HEK293 (cell line): ENCODE measurements around the gene CACNA1B.

Source experiments
- CTCF ChIA-PET: fragments of 350-600 bp; formaldehyde crosslinking; extraction: SDS; loops from one replicate; lab custom pipeline; 2021; ENCODE audit warnings: antibody characterized with exemption; lab: Yijun Ruan, JAX
- POLR2A ChIA-PET: fragments of 300-600 bp; formaldehyde crosslinking; extraction: SDS; loops from one replicate; lab custom pipeline; 2020; ENCODE audit warnings: antibody characterized with exemption, inconsistent platforms; lab: Yijun Ruan, JAX
- H3K27ac ChIP-seq: fragments of 200-500 bp; sonication (Bioruptor generic); 2 replicates; pipeline ENCODE4 v1.5.1; 2014; ENCODE audit warnings: low read depth, low read length, control low read depth, inconsistent platforms; ENCODE audit errors: extremely low read depth
- H3K36me3 ChIP-seq, 2 experiments: fragments of 200-500 bp in 1 of 2; sonication (Bioruptor generic) in 1 of 2; 1 replicate in 1 of 2; 2 replicates in 1 of 2; pipeline ENCODE4 v1.5.1; 2014 to 2017; ENCODE audit warnings: inconsistent platforms in 2 of 2, low read length in 2 of 2; ENCODE audit not compliant: control insufficient read depth in 2 of 2, insufficient read depth in 1 of 2
- H3K4me1 ChIP-seq: fragments of 200-500 bp; sonication (Bioruptor generic); 2 replicates; pipeline ENCODE4 v1.5.1; 2014; ENCODE audit warnings: mild to moderate bottlenecking, low read length, inconsistent platforms; ENCODE audit not compliant: control insufficient read depth, insufficient read depth
- H3K4me3 ChIP-seq: 2 replicates; pipeline ENCODE4 v1.5.1; 2011; ENCODE audit warnings: low read depth, mild to moderate bottlenecking, control low read depth, low read length, moderate library complexity
- H3K9me3 ChIP-seq: fragments of 200-500 bp; sonication (Bioruptor generic); 2 replicates; pipeline ENCODE4 v1.5.1; 2014; ENCODE audit warnings: low read depth, low read length, inconsistent platforms; ENCODE audit not compliant: control insufficient read depth, insufficient read depth
- BCL11A ChIP-seq: fragments of 450-650 bp; formaldehyde crosslinking; IDR thresholded peaks from 2 replicates; pipeline ENCODE4 v1.5.1; 2016; ENCODE audit warnings: low read depth, missing biosample characterization, missing genetic modification characterization
- BCL11B ChIP-seq: fragments of 450-650 bp; formaldehyde crosslinking; IDR thresholded peaks from 2 replicates; pipeline ENCODE4 v1.5.1; 2016; ENCODE audit warnings: low read depth, missing biosample characterization, missing genetic modification characterization
- GLIS1 ChIP-seq: fragments of 450-650 bp; formaldehyde crosslinking; IDR thresholded peaks from 2 replicates; pipeline ENCODE4 v1.5.1; 2016; ENCODE audit warnings: missing biosample characterization, missing genetic modification characterization
- KLF7 ChIP-seq: fragments of 450-650 bp; formaldehyde crosslinking; IDR thresholded peaks from 2 replicates; pipeline ENCODE4 v1.5.1; 2016; ENCODE audit warnings: missing biosample characterization, missing genetic modification characterization, borderline replicate concordance
- KLF8 ChIP-seq: fragments of 450-650 bp; formaldehyde crosslinking; IDR thresholded peaks from 2 replicates; pipeline ENCODE4 v1.5.1; 2016; ENCODE audit warnings: missing biosample characterization, missing genetic modification characterization
- OVOL3 ChIP-seq: fragments of 450-650 bp; formaldehyde crosslinking; IDR thresholded peaks from 2 replicates; pipeline ENCODE4 v1.5.1; 2016; ENCODE audit warnings: missing biosample characterization, missing genetic modification characterization
- ZBTB1 ChIP-seq: fragments of 450-650 bp; formaldehyde crosslinking; IDR thresholded peaks from 2 replicates; pipeline ENCODE4 v1.5.1; 2016; ENCODE audit warnings: missing biosample characterization, missing genetic modification characterization
- ZFHX2 ChIP-seq: fragments of 450-650 bp; formaldehyde crosslinking; conservative IDR thresholded peaks from 2 replicates; pipeline ENCODE4 v1.5.1; 2016; ENCODE audit warnings: missing biosample characterization, missing genetic modification characterization
- ZNF138 ChIP-seq: fragments of 450-650 bp; formaldehyde crosslinking; IDR thresholded peaks from 2 replicates; pipeline ENCODE4 v1.5.1; 2016; ENCODE audit warnings: missing biosample characterization, missing genetic modification characterization, borderline replicate concordance
- ZNF155 ChIP-seq: fragments of 450-650 bp; formaldehyde crosslinking; IDR thresholded peaks from 2 replicates; pipeline ENCODE4 v1.5.1; 2016; ENCODE audit warnings: missing biosample characterization, missing genetic modification characterization
- ZNF274 ChIP-seq, 2 experiments: fragments of 200-500 bp in 1 of 2; fragments of 450-650 bp in 1 of 2; sonication (Bioruptor generic) in 1 of 2; formaldehyde crosslinking in 1 of 2; IDR thresholded peaks; 2 replicates each; pipeline versions ENCODE4 v1.5.1 to v1.6.1; 2014 to 2016; ENCODE audit warnings: borderline replicate concordance in 1 of 2, inconsistent platforms in 1 of 2, low read length in 1 of 2, missing biosample characterization in 1 of 2, missing genetic modification characterization in 1 of 2
- ZNF394 ChIP-seq: fragments of 450-650 bp; formaldehyde crosslinking; IDR thresholded peaks from 2 replicates; pipeline ENCODE4 v1.5.1; 2016; ENCODE audit warnings: missing biosample characterization, missing genetic modification characterization, mild to moderate bottlenecking, moderate library complexity, borderline replicate concordance
- ZNF404 ChIP-seq: fragments of 450-650 bp; formaldehyde crosslinking; IDR thresholded peaks from 2 replicates; pipeline ENCODE4 v1.5.1; 2017; ENCODE audit warnings: missing biosample characterization, missing genetic modification characterization
- ZNF473 ChIP-seq: fragments of 450-650 bp; formaldehyde crosslinking; IDR thresholded peaks from 2 replicates; pipeline ENCODE4 v1.5.1; 2017; ENCODE audit warnings: missing biosample characterization, missing genetic modification characterization
- ZNF510 ChIP-seq: fragments of 450-650 bp; formaldehyde crosslinking; IDR thresholded peaks from 2 replicates; pipeline ENCODE4 v1.5.1; 2018; ENCODE audit warnings: mild to moderate bottlenecking, missing genetic modification characterization, missing biosample characterization; ENCODE audit not compliant: insufficient replicate concordance
- ZNF560 ChIP-seq: fragments of 450-650 bp; formaldehyde crosslinking; IDR thresholded peaks from 2 replicates; pipeline ENCODE4 v1.5.1; 2017; ENCODE audit warnings: missing biosample characterization, missing genetic modification characterization, borderline replicate concordance
- ZNF621 ChIP-seq: fragments of 450-650 bp; formaldehyde crosslinking; IDR thresholded peaks from 2 replicates; pipeline ENCODE4 v1.5.1; 2017; ENCODE audit warnings: missing biosample characterization, missing genetic modification characterization
- ZNF624 ChIP-seq: fragments of 450-650 bp; formaldehyde crosslinking; IDR thresholded peaks from 2 replicates; pipeline ENCODE4 v1.5.1; 2017; ENCODE audit warnings: missing biosample characterization, missing genetic modification characterization
- ZNF660 ChIP-seq: fragments of 450-650 bp; IDR thresholded peaks from 2 replicates; pipeline ENCODE4 v1.5.1; 2018; ENCODE audit warnings: missing biosample characterization, mild to moderate bottlenecking, missing genetic modification characterization
- ZNF707 ChIP-seq: fragments of 450-650 bp; formaldehyde crosslinking; IDR thresholded peaks from 2 replicates; pipeline ENCODE4 v1.5.1; 2016; ENCODE audit warnings: missing biosample characterization, missing genetic modification characterization
- ZSCAN23 ChIP-seq: fragments of 450-650 bp; formaldehyde crosslinking; IDR thresholded peaks from 2 replicates; pipeline ENCODE4 v1.5.1; 2016; ENCODE audit warnings: missing biosample characterization, missing genetic modification characterization
- TF ChIP-seq, protein P1 (sequence below): fragments of 450-650 bp; formaldehyde crosslinking; IDR thresholded peaks from 2 replicates; pipeline ENCODE4 v1.5.1; 2016; ENCODE audit warnings: missing biosample characterization, missing genetic modification characterization
- TF ChIP-seq, protein P2 (sequence below): fragments of 450-650 bp; formaldehyde crosslinking; IDR thresholded peaks from 2 replicates; pipeline ENCODE4 v1.5.1; 2016; ENCODE audit warnings: missing biosample characterization, missing genetic modification characterization
- TF ChIP-seq, protein P3 (sequence below): fragments of 450-650 bp; formaldehyde crosslinking; IDR thresholded peaks from 2 replicates; pipeline ENCODE4 v1.5.1; 2017; ENCODE audit warnings: missing biosample characterization, missing genetic modification characterization

Gene CACNA1B

DNA sequence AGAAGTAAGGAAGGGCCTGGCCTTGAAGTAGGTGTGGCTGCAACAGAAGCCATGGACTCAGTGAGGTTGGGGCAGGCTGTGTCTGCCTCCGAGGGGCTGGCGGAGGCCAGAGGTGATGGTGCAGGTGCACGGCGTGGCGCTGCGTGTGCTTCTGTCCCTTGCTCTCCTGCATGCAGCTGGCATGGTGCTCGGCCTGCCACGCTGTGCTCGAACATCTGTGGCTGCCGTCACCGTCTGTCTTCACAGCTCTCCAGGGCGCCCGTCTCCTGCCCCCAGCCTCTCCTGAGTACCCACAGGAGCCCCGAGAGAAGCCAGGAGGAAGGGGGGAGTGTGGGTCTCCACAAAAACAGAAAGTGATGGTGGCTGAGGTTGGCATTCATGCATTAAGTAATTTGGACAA lies 193.7 kb downstream of the CACNA1B start:
- no peak overlapping the region for H3K27ac ChIP-seq
- no peaks in the 10 kb centered on the region for H3K4me1 ChIP-seq
- no peak overlapping the region for H3K4me3 ChIP-seq
- ChIA-PET CTCF (interaction anchor here (1.2 kb wide), 1 partner anchor 17 kb away, joined by 3 read pairs; no protein-coding TSS in a partner anchor), POLR2A (no interaction called here)
- TF ChIP-seq, protein P1, sequence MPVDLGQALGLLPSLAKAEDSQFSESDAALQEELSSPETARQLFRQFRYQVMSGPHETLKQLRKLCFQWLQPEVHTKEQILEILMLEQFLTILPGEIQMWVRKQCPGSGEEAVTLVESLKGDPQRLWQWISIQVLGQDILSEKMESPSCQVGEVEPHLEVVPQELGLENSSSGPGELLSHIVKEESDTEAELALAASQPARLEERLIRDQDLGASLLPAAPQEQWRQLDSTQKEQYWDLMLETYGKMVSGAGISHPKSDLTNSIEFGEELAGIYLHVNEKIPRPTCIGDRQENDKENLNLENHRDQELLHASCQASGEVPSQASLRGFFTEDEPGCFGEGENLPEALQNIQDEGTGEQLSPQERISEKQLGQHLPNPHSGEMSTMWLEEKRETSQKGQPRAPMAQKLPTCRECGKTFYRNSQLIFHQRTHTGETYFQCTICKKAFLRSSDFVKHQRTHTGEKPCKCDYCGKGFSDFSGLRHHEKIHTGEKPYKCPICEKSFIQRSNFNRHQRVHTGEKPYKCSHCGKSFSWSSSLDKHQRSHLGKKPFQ, result no peak
- TF ChIP-seq ZNF394 (tag by site-specific recombination), result no peak
- TF ChIP-seq ZNF624 (tag by site-specific recombination), result no peak
- no peaks in the 10 kb centered on the region for H3K9me3 ChIP-seq
- no peaks in the 10 kb centered on the region for H3K36me3 ChIP-seq

DNA sequence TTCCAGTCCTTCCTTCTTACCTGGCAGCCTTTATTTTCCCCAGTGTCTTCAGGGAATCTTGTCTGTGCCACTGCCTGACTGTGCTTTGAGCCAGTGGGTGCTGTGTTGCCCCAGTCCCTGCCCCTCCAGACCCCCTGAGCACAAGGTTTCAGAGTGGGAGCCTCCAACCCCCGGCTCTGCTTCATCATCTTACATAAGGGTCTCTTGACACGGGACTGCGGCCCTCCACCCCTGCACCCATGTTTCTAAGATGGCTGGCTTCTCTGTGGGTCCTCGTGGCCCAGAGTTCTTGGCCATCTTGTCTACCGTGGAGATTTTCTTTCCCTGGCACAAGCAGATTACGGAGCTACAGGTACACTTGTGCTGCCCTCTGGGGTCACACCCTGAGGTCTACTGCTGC lies 194.1 kb downstream of the CACNA1B start:
- Histone ChIP-seq H3K27ac (no peak overlapping the region), H3K4me3 (no peak overlapping the region), H3K9me3 (no peaks in the 10 kb centered on the region), H3K4me1 (no peaks in the 10 kb centered on the region), H3K36me3 (no peaks in the 10 kb centered on the region)
- CTCF ChIA-PET, result interaction anchor here (1.2 kb wide), 1 partner anchor 30 kb away, joined by 4 read pairs; no protein-coding TSS in a partner anchor
- TF ChIP-seq, protein P2, sequence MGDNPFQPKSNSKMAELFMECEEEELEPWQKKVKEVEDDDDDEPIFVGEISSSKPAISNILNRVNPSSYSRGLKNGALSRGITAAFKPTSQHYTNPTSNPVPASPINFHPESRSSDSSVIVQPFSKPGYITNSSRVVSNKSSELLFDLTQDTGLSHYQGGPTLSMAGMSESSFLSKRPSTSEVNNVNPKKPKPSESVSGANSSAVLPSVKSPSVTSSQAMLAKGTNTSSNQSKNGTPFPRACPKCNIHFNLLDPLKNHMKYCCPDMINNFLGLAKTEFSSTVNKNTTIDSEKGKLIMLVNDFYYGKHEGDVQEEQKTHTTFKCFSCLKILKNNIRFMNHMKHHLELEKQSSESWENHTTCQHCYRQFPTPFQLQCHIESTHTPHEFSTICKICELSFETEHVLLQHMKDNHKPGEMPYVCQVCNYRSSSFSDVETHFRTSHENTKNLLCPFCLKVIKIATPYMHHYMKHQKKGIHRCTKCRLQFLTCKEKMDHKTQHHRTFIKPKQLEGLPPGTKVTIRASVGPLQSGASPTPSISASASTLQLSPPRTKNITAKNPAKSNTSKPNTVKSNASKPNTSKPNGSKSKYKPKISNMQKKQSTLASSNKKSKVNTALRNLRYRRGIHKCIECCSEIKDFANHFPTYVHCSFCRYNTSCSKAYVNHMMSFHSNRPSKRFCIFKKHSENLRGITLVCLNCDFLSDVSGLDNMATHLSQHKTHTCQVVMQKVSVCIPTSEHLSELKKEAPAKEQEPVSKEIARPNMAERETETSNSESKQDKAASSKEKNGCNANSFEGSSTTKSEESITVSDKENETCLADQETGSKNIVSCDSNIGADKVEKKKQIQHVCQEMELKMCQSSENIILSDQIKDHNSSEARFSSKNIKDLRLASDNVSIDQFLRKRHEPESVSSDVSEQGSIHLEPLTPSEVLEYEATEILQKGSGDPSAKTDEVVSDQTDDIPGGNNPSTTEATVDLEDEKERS (tag by site-specific recombination), result no peak
- POLR2A ChIA-PET, result no interaction called here

DNA sequence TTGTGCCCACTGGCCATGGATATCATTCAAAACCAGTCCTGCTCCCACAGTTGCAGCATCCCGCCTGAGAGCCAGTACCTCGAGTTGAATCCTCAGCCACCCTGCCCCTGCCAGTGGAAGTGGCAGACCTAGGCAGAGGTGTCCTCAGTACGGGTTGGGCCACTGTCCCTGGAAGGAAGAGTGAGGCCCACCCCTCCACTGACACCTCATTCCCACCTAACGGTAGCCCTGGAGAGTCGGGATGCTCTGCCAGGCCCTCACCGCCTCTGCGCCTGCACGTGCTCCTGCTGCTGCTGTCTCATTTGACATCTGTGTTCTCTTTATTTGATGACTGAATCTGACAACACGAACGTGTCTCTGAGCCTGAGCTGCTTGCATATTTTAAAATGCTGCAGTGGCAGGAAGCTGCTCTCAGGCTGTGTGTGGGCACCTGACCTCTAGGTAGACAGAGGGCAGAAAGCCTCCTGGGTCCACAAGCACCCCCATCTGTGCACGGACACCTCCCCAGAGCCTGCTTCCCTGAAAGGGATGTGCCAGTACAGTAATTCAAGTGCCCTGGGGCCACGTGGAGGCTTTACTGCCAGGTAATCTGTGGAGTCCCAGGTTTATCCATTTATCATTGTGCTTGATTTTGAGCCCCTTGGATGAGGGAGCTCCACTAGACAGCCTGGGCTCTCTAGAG lies 194.7 kb downstream of the CACNA1B start:
- ChIA-PET CTCF (interaction anchor here (1.2 kb wide), 1 partner anchor 29 kb away, joined by 4 read pairs; no protein-coding TSS in a partner anchor), POLR2A (no interaction called here)

DNA sequence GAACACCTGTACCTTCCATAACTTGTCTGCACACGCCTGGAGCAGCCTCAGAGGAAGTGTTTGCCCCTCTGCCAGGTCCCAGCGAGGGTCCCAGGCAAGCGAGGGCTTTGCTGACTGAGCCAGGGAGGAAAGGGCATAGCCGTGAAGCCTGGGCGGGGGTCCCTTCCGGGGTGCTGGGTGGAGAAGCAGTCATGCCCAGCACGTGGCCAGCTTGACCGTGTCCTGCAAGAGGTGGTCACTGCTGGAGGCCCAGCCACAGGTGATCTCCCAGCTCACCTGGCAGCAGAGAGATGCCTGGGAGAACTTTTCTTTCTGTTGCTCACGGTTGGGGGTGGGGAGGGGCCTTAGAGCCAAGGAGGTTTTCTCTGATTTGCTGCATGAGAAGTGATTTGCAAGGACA lies 195.3 kb downstream of the CACNA1B start:
- H3K27ac ChIP-seq, result no peak overlapping the region
- no peaks in the 10 kb centered on the region for H3K9me3 ChIP-seq
- H3K4me1 ChIP-seq, result no peaks in the 10 kb centered on the region
- POLR2A ChIA-PET, result no interaction called here
- H3K4me3 ChIP-seq, result no peak overlapping the region
- CTCF ChIA-PET, result interaction anchor here (0.6 to 1.2 kb wide), 2 partner anchors 29 to 75 kb away, joined by 3 to 4 read pairs; no protein-coding TSS in a partner anchor
- H3K36me3 ChIP-seq, result no peaks in the 10 kb centered on the region
- no peak for TF ChIP-seq ZNF138 (tag by site-specific recombination)
- TF ChIP-seq ZFHX2 (tag by site-specific recombination), result no peak
- TF ChIP-seq ZNF660 (tag by site-specific recombination), result no peak
- TF ChIP-seq KLF7 (tag by site-specific recombination), result no peak
- no peak for TF ChIP-seq ZNF404
- no peak for TF ChIP-seq BCL11A (tag by site-specific recombination)
- no peak for TF ChIP-seq ZNF707 (tag by site-specific recombination)
- TF ChIP-seq ZNF621 (tag by site-specific recombination), result no peak
- TF ChIP-seq ZNF510 (tag by site-specific recombination), result no peak
- TF ChIP-seq, protein P3, sequence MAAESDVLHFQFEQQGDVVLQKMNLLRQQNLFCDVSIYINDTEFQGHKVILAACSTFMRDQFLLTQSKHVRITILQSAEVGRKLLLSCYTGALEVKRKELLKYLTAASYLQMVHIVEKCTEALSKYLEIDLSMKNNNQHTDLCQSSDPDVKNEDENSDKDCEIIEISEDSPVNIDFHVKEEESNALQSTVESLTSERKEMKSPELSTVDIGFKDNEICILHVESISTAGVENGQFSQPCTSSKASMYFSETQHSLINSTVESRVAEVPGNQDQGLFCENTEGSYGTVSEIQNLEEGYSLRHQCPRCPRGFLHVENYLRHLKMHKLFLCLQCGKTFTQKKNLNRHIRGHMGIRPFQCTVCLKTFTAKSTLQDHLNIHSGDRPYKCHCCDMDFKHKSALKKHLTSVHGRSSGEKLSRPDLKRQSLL (tag by site-specific recombination), result no peak
- no peak for TF ChIP-seq ZNF274 (IDR thresholded peaks at IDR 0.05; ENCODE audit: low read length)
- no peak for TF ChIP-seq ZNF274 (tag by site-specific recombination; IDR thresholded peaks at IDR 0.05; ENCODE audit: borderline replicate concordance)
- no peak for TF ChIP-seq GLIS1
- TF ChIP-seq ZBTB1 (tag by site-specific recombination), result no peak

More for the DNA sequence above, 194.7 kb downstream of the CACNA1B start:
- no peak for TF ChIP-seq ZSCAN23 (tag by site-specific recombination)
- no peak for TF ChIP-seq BCL11B (tag by site-specific recombination)
- no peak for TF ChIP-seq KLF8
- TF ChIP-seq ZNF473 (tag by site-specific recombination), result no peak
- TF ChIP-seq OVOL3 (tag by site-specific recombination), result no peak
- no peak for TF ChIP-seq ZNF560 (tag by site-specific recombination)
- TF ChIP-seq ZNF155 (tag by site-specific recombination), result no peak
- TF ChIP-seq, all 188 proteins: peak for 0
- Histone ChIP-seq H3K4me3 (no peak overlapping the region), H3K4me1 (no peaks in the 10 kb centered on the region), H3K36me3 (no peaks in the 10 kb centered on the region), H3K9me3 (no peaks in the 10 kb centered on the region), H3K27ac (no peak overlapping the region)
